K562 (cell line): ENCODE results near the gene CHD2. TPM values are rescaled to one million over a fixed set of nuclear protein-coding genes. Genes with fewer than 3 reads are reported as not detected.
A peak's percentile ranks its signal among the peaks of the same experiment; 100 is the strongest.

ENCODE experiments used
- BRF1 ChIP-seq: IDR thresholded peaks from 3 replicates; pipeline ENCODE4 v1.6.1; 2011; ENCODE audit warnings: borderline replicate concordance, mild to moderate bottlenecking; ENCODE audit not compliant: insufficient read length; ENCODE audit errors: extremely low read depth
- CBX5 ChIP-seq: IDR thresholded peaks from 2 replicates; pipeline ENCODE4 v1.6.1; 2014; ENCODE audit warnings: low read depth, borderline replicate concordance
- CEBPG ChIP-seq, 3 experiments: fragments of 200-800 bp in 1 of 3; sonication (Bioruptor generic) in 1 of 3; sonication (generic) in 1 of 3; formaldehyde crosslinking in 1 of 3; IDR thresholded peaks in 2 of 3; conservative IDR thresholded peaks in 1 of 3; 2 replicates each; pipeline versions ENCODE4 v1.6.1 to v1.8.0; 2016 to 2022; ENCODE audit warnings: missing compliant biosample characterization in 2 of 3, missing genetic modification characterization in 2 of 3, mild to moderate bottlenecking in 1 of 3, missing genetic modification reagents in 1 of 3
- KDM4B ChIP-seq, 2 experiments: fragments of 450-650 bp in 1 of 2; sonication (generic) in 1 of 2; IDR thresholded peaks; 2 replicates each; pipeline ENCODE4 v1.6.1; 2016 to 2017; ENCODE audit warnings: borderline replicate concordance in 2 of 2, antibody characterized with exemption in 1 of 2, low read depth in 1 of 2, mild to moderate bottlenecking in 1 of 2
- MYC ChIP-seq, 2 experiments: fragments of 250-450 bp in 1 of 2; sonication (Bioruptor Pico) in 1 of 2; IDR thresholded peaks; 2 replicates each; pipeline versions ENCODE4 v1.5.1 to v1.6.1; 2012 to 2021; ENCODE audit warnings: low read depth in 2 of 2, borderline replicate concordance in 1 of 2, improper control_type of control experiment in 1 of 2, low read length in 1 of 2, mild to moderate bottlenecking in 1 of 2, moderate library complexity in 1 of 2
- NELFE ChIP-seq: IDR thresholded peaks from 2 replicates; pipeline ENCODE4 v1.6.1; 2011; ENCODE audit warnings: mild to moderate bottlenecking; ENCODE audit not compliant: insufficient read depth, insufficient read length
- PHF20 ChIP-seq: fragments of 450-650 bp; IDR thresholded peaks from 2 replicates; pipeline ENCODE4 v1.6.1; 2018; ENCODE audit not compliant: partially characterized antibody
- RFX1 ChIP-seq: fragments of 450-650 bp; IDR thresholded peaks from 2 replicates; pipeline ENCODE4 v1.6.1; 2016; ENCODE audit warnings: mild to moderate bottlenecking, moderate library complexity
- SIRT6 ChIP-seq: IDR thresholded peaks from one replicate; pipeline ENCODE4 v1.6.1; 2012; ENCODE audit warnings: low read depth, mild to moderate bottlenecking, control low read depth, inconsistent platforms, low read length, moderate library complexity
- TEAD4 ChIP-seq, 2 experiments: sonication (generic) in 1 of 2; formaldehyde crosslinking in 1 of 2; IDR thresholded peaks; 2 replicates each; pipeline versions ENCODE4 v1.6.1 to v1.8.0; 2012 to 2022; ENCODE audit warnings: borderline replicate concordance in 1 of 2, inconsistent platforms in 1 of 2, low read length in 1 of 2, mild to moderate bottlenecking in 1 of 2, missing genetic modification reagents in 1 of 2
- TFAP4 ChIP-seq: sonication (generic); formaldehyde crosslinking; IDR thresholded peaks from 2 replicates; pipeline ENCODE4 v1.8.0; 2022; ENCODE audit warnings: missing genetic modification reagents, mild to moderate bottlenecking, moderate library complexity, borderline replicate concordance
- ZNF175 ChIP-seq: fragments of 200-800 bp; sonication (Bioruptor generic); IDR thresholded peaks from 2 replicates; pipeline ENCODE4 v1.6.1; 2016; ENCODE audit warnings: low read depth, mild to moderate bottlenecking, missing genetic modification characterization, missing compliant biosample characterization
- ZNF589 ChIP-seq: fragments of 200-800 bp; sonication (Bioruptor generic); IDR thresholded peaks from 2 replicates; pipeline ENCODE4 v1.6.1; 2016; ENCODE audit warnings: low read depth, missing genetic modification characterization, missing compliant biosample characterization
- polyA plus RNA-seq, 8 experiments: library from polyadenylated mRNA; depleted of rRNA in 4 of 8; stranded (reverse) in 5 of 8; unstranded in 3 of 8; fragments of >200 nt; fragmentation: Nextera tagmentation in 2 of 8; fragmentation: Illumina TruSeq in 1 of 8; extraction: Ambion mirVana in 2 of 8; extraction: Trizol in 1 of 8; gene quantifications; 2 replicates each; pipeline versions ENCODE4 v1.2.1 to v1.2.3, GENCODE V29; 2011 to 2014; ENCODE audit warnings: inconsistent platforms in 1 of 8, missing spikeins in 1 of 8
- total RNA-seq, 7 experiments: library from RNA; depleted of rRNA in 6 of 7; stranded (reverse); fragments of >200 nt in 6 of 7; fragmentation: Illumina TruSeq in 2 of 7; extraction: Trizol in 2 of 7; gene quantifications; 2 replicates each; pipeline versions ENCODE4 v1.2.1 to v1.2.3, GENCODE V29; 2011 to 2021; ENCODE audit warnings: low replicate concordance in 1 of 7
- TF ChIP-seq, protein P1 (sequence below), 2 experiments: IDR thresholded peaks; 2 replicates each; pipeline ENCODE4 v1.6.1; 2011; ENCODE audit warnings: borderline replicate concordance in 1 of 2, control low read depth in 1 of 2, low read depth in 1 of 2, low read length in 1 of 2, mild to moderate bottlenecking in 1 of 2, mixed read lengths in 1 of 2, moderate library complexity in 1 of 2; ENCODE audit not compliant: insufficient read depth in 1 of 2, insufficient read length in 1 of 2, poor library complexity in 1 of 2, severe bottlenecking in 1 of 2; ENCODE audit errors: extremely low read depth in 1 of 2
- TF ChIP-seq, protein P2 (sequence below): fragments of 250-450 bp; sonication (Bioruptor Pico); IDR thresholded peaks from 2 replicates; pipeline ENCODE4 v1.4.0; 2020

Gene CHD2
- total and polyA plus RNA-seq, 9 of the 15 experiments (the other 6 are each of a cell fraction or from before 2014, with no cell fraction given) = 38.9 to 70.8 (median 56.2) TPM

DNA sequence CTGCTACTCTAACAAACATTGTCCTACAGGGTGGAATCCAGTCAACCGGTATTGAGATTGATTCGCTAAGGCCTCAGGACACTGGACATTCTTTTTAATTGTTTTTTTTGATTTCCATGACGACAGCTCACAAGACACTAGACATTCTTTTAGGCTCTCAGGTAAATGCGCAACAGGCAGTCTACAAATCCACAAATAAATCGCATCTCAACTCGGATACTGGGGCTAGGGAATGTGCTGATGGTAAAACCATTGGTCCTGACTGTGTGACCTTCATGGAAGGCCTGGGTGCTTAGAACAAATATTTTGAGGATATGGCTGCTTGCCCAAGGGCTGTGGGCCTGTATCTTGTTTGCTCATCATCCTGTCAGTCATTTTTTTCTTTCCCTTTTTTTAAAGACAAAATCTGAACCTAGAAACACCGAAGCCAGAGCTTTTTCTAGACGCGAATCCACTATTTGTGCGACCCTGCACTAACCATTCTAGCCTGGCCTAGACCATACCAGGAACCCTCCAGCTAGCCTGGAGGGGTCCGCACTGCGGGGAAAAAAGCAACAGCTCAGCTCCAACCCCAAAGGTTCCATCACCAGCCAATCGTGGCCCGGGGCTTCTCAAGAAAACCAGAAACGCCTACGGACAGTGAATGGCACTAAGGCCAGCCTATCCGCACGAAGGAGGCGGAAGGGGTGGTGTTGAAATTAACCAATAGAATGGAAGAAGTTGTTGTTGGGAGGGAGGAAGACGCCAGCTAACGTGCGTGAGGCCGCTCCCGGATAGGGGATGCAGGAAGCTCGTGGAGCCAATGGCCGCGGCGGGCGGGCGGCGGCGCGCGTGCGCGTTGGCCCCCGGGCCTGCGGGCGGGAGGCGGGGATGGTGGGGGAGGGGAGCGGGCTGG is 18.1 kb upstream of the CHD2 start (continued):
- TF ChIP-seq MYC (IDR thresholded peaks at IDR 0.05; ENCODE audit: low read depth, low read length) (no peak), MYC (CRISPR knock-in tag; IDR thresholded peaks at IDR 0.05; ENCODE audit: borderline replicate concordance, low read depth) (0 out of 2 replicates have a peak, but pooled peaks have one; percentile 28), SIRT6 (no peak), ZNF589 (CRISPR knock-in tag) (no peak; the same call in 1 of the 2 replicates), CEBPG (CRISPR knock-in tag; IDR thresholded peaks at IDR 0.05) (no peak), CEBPG (tag; conservative IDR thresholded peaks at IDR 0.05 in 1 of 2, IDR thresholded peaks at IDR 0.05 in 1 of 2) (0 out of 4 replicates have a peak, but pooled peaks of 1 of the 2 experiments have one; percentile 35), NELFE (no peak), TFAP4 (peak; percentile 58), CBX5 (no peak), ZNF175 (CRISPR knock-in tag) (no peak), TEAD4 (IDR thresholded peaks at IDR 0.05; ENCODE audit: low read length) (no peak), TEAD4 (CRISPR knock-in tag; IDR thresholded peaks at IDR 0.05; ENCODE audit: borderline replicate concordance) (no peak), RFX1 (peak; percentile 55), KDM4B (IDR thresholded peaks at IDR 0.05; ENCODE audit: borderline replicate concordance in 2 of 2, low read depth in 1 of 2) (peak in 1 of 2 experiments; percentile 14; a peak in 1 of 4 replicates), BRF1 (no peak), PHF20 (no peak)
- TF ChIP-seq, protein P1, sequence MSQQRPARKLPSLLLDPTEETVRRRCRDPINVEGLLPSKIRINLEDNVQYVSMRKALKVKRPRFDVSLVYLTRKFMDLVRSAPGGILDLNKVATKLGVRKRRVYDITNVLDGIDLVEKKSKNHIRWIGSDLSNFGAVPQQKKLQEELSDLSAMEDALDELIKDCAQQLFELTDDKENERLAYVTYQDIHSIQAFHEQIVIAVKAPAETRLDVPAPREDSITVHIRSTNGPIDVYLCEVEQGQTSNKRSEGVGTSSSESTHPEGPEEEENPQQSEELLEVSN (IDR thresholded peaks at IDR 0.05; ENCODE audit: borderline replicate concordance in 1 of 2, extremely low read depth in 1 of 2, insufficient read depth in 1 of 2, insufficient read length in 1 of 2, low read depth in 1 of 2, low read length in 1 of 2, poor library complexity in 1 of 2, severe bottlenecking in 1 of 2) = peak in 1 of 2 experiments; percentile 60
- TF ChIP-seq, protein P2, sequence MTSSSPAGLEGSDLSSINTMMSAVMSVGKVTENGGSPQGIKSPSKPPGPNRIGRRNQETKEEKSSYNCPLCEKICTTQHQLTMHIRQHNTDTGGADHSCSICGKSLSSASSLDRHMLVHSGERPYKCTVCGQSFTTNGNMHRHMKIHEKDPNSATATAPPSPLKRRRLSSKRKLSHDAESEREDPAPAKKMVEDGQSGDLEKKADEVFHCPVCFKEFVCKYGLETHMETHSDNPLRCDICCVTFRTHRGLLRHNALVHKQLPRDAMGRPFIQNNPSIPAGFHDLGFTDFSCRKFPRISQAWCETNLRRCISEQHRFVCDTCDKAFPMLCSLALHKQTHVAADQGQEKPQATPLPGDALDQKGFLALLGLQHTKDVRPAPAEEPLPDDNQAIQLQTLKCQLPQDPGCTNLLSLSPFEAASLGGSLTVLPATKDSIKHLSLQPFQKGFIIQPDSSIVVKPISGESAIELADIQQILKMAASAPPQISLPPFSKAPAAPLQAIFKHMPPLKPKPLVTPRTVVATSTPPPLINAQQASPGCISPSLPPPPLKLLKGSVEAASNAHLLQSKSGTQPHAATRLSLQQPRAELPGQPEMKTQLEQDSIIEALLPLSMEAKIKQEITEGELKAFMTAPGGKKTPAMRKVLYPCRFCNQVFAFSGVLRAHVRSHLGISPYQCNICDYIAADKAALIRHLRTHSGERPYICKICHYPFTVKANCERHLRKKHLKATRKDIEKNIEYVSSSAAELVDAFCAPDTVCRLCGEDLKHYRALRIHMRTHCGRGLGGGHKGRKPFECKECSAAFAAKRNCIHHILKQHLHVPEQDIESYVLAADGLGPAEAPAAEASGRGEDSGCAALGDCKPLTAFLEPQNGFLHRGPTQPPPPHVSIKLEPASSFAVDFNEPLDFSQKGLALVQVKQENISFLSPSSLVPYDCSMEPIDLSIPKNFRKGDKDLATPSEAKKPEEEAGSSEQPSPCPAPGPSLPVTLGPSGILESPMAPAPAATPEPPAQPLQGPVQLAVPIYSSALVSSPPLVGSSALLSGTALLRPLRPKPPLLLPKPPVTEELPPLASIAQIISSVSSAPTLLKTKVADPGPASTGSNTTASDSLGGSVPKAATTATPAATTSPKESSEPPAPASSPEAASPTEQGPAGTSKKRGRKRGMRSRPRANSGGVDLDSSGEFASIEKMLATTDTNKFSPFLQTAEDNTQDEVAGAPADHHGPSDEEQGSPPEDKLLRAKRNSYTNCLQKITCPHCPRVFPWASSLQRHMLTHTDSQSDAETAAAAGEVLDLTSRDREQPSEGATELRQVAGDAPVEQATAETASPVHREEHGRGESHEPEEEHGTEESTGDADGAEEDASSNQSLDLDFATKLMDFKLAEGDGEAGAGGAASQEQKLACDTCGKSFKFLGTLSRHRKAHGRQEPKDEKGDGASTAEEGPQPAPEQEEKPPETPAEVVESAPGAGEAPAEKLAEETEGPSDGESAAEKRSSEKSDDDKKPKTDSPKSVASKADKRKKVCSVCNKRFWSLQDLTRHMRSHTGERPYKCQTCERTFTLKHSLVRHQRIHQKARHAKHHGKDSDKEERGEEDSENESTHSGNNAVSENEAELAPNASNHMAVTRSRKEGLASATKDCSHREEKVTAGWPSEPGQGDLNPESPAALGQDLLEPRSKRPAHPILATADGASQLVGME (CRISPR knock-in tag) = 0 out of 2 replicates have a peak, but pooled peaks have one; percentile 43
